Testis (tissue), 3 donors: Measurements from ENCODE around the gene CDK5RAP2. TPM values are rescaled to one million over a fixed set of nuclear protein-coding genes. Genes with fewer than 3 reads are reported as not detected.

Source experiments
- DNase-seq: peaks from one replicate; pipeline ENCODE4 v3.0.0-alpha.2; 2019
- H3K27ac ChIP-seq, 2 donors: fragments of 200-600 bp; sonication (generic); one replicate each; pipeline ENCODE4 v1.5.1; 2019
- H3K27me3 ChIP-seq: fragments of 200-600 bp; sonication (generic); one replicate; pipeline ENCODE4 v1.5.1; 2019
- H3K36me3 ChIP-seq: fragments of 200-600 bp; sonication (generic); one replicate; pipeline ENCODE4 v1.5.1; 2017; ENCODE audit warnings: low read depth; ENCODE audit errors: missing control alignments
- H3K4me1 ChIP-seq: fragments of 200-600 bp; sonication (generic); one replicate; pipeline ENCODE4 v1.5.1; 2019
- H3K4me3 ChIP-seq, 2 donors: fragments of 200-600 bp; sonication (generic); one replicate each; pipeline ENCODE4 v1.5.1; 2017 to 2019
- H3K9me3 ChIP-seq: fragments of 200-600 bp; sonication (generic); one replicate; pipeline ENCODE4 v1.5.1; 2017
- CTCF ChIP-seq, 3 experiments: fragments of 450-650 bp in 2 of 3; fragments of 200-600 bp in 1 of 3; sonication (generic) in 1 of 3; IDR thresholded peaks; one replicate each; pipeline ENCODE4 v1.5.1; 2016 to 2019; ENCODE audit warnings: antibody characterized with exemption in 3 of 3, mild to moderate bottlenecking in 2 of 3, moderate library complexity in 1 of 3
- POLR2A ChIP-seq: fragments of 450-650 bp; IDR thresholded peaks from one replicate; pipeline ENCODE4 v1.6.1; 2017; ENCODE audit warnings: antibody characterized with exemption, mild to moderate bottlenecking, moderate library complexity
- WGBS, 2 donors: methylation state at CpG; one replicate each; pipeline ENCODE4 v1.1.5; 2018; 5-methylcytosine and 5-hydroxymethylcytosine counted together
- intact Hi-C: fragments of 100-400 bp; cut with DNase I; formaldehyde crosslinking; loops from one replicate; pipeline ENCODE4 v1.15.1; 2023; ENCODE audit warnings: low total_unique reads
- polyA plus RNA-seq: library from polyadenylated mRNA; stranded (reverse); fragments of 350-450 nt; fragmentation: Illumina TruSeq; extraction: RNeasy Lipid Tissue Mini Kit (QIAGEN cat#74804); gene quantifications from one replicate; pipeline ENCODE4 v1.2.3, GENCODE V29; 2014; ENCODE audit warnings: low read depth, low replicate concordance; ENCODE audit not compliant: insufficient read depth
- total RNA-seq, 2 donors: library from RNA; depleted of rRNA; stranded (reverse); fragments of >200 nt; gene quantifications; one replicate each; pipeline ENCODE4 v1.2.3, GENCODE V29; 2016

CDK5RAP2 gene
- total and polyA plus RNA-seq, 3 donors from 2014 or later, result 64.9 to 80.5 (median 76.1) TPM

- no peaks in the 10 kb centered on the region for H3K9me3 ChIP-seq
- DNase-seq, result peak; percentile 59
- H3K36me3 ChIP-seq, result no peaks in the 10 kb centered on the region
- 18 to 27% methylated on average over 3 of the region's 3 CpGs for WGBS, 2 donors
- TF ChIP-seq CTCF (IDR thresholded peaks at IDR 0.05) (peak; percentile 67 to 87 (median 72)), POLR2A (no peak)
- H3K4me1 ChIP-seq, result no peaks in the 10 kb centered on the region
- H3K27ac ChIP-seq, result no peak overlapping the region
- no peaks in the 10 kb centered on the region for H3K27me3 ChIP-seq
- no peak overlapping the region for H3K4me3 ChIP-seq
- intact Hi-C loops, result no loop called here
These were observed 102.4 kb downstream of the CDK5RAP2 start for GRCh38 chr9:120477534-120478001.

- H3K27ac ChIP-seq, result no peak overlapping the region
- no peaks in the 10 kb centered on the region for H3K27me3 ChIP-seq
- TF ChIP-seq POLR2A, result no peak
- TF ChIP-seq CTCF (IDR thresholded peaks at IDR 0.05), result no peak
- no peaks in the 10 kb centered on the region for H3K36me3 ChIP-seq
- WGBS, 2 donors, result 79 to 85% methylated on average over 7 of the region's 7 CpGs
- H3K9me3 ChIP-seq, result no peaks in the 10 kb centered on the region
- intact Hi-C loops, result no loop called here
- no peaks in the 10 kb centered on the region for H3K4me1 ChIP-seq
- DNase-seq, result no peak
- no peak overlapping the region for H3K4me3 ChIP-seq
These were observed 104.6 kb downstream of the CDK5RAP2 start for GRCh38 chr9:120475341-120475740.

GRCh38 chr9:120474591-120475243 is 105.2 kb downstream of the CDK5RAP2 start:
- no peak overlapping the region for H3K4me3 ChIP-seq
- TF ChIP-seq POLR2A, result no peak
- no peak for TF ChIP-seq CTCF (IDR thresholded peaks at IDR 0.05)
- intact Hi-C loops, result no loop called here
- 39 to 51% methylated on average over 3 of the region's 3 CpGs for WGBS, 2 donors
- no peaks in the 10 kb centered on the region for H3K27me3 ChIP-seq
- H3K27ac ChIP-seq, result no peak overlapping the region
- no peaks in the 10 kb centered on the region for H3K9me3 ChIP-seq
- no peaks in the 10 kb centered on the region for H3K36me3 ChIP-seq
- no peaks in the 10 kb centered on the region for H3K4me1 ChIP-seq
- no peak for DNase-seq

GRCh38 chr9:120473608-120474007 is 106.4 kb downstream of the CDK5RAP2 start:
- DNase-seq, result no peak
- no peaks in the 10 kb centered on the region for H3K27me3 ChIP-seq
- no peaks in the 10 kb centered on the region for H3K4me1 ChIP-seq
- no peaks in the 10 kb centered on the region for H3K36me3 ChIP-seq
- 90 to 93% methylated on average over 3 of the region's 3 CpGs for WGBS, 2 donors
- H3K27ac ChIP-seq, result no peak overlapping the region
- TF ChIP-seq POLR2A, result no peak
- no peak for TF ChIP-seq CTCF (IDR thresholded peaks at IDR 0.05)
- no peaks in the 10 kb centered on the region for H3K9me3 ChIP-seq
- intact Hi-C loops, result no loop called here
- no peak overlapping the region for H3K4me3 ChIP-seq
